MM.1S (cell line): Measurements from ENCODE around the gene DCST1.

Experiments used
- DNase-seq: peaks from one replicate; pipeline ENCODE4 v3.0.0-alpha.2; 2015
- H2AFZ ChIP-seq: fragments of 300-600 bp; sonication (generic); 2 replicates; pipeline ENCODE4 v1.6.0; 2016; ENCODE audit warnings: antibody characterized with exemption, low read length
- H3F3A ChIP-seq: fragments of 300-600 bp; sonication (generic); 2 replicates; pipeline ENCODE4 v1.6.1; 2016; ENCODE audit warnings: mild to moderate bottlenecking, antibody characterized with exemption, low read length, moderate library complexity, mixed read lengths; ENCODE audit not compliant: insufficient read depth
- H3K27ac ChIP-seq: fragments of 300-600 bp; sonication (generic); 2 replicates; pipeline ENCODE4 v1.5.1; 2016; ENCODE audit warnings: mild to moderate bottlenecking, low read length
- H3K27me3 ChIP-seq: fragments of 300-600 bp; sonication (generic); replicated peaks from 2 replicates; pipeline ENCODE4 v1.6.0; 2016; ENCODE audit warnings: low read length; ENCODE audit not compliant: insufficient read depth
- H3K36me3 ChIP-seq: fragments of 300-600 bp; sonication (generic); replicated peaks from 2 replicates; pipeline ENCODE4 v1.6.1; 2016; ENCODE audit warnings: mild to moderate bottlenecking, low read length, mixed read lengths; ENCODE audit not compliant: insufficient read depth
- H3K4me1 ChIP-seq: fragments of 300-600 bp; sonication (generic); 2 replicates; pipeline ENCODE4 v1.6.1; 2016; ENCODE audit warnings: low read length, mixed read lengths
- H3K4me2 ChIP-seq: fragments of 300-600 bp; sonication (generic); 2 replicates; pipeline ENCODE4 v1.6.0; 2016; ENCODE audit warnings: low read depth, low read length
- H3K4me3 ChIP-seq: fragments of 300-600 bp; sonication (generic); 2 replicates; pipeline ENCODE4 v1.5.1; 2016; ENCODE audit warnings: low read length, mixed read lengths
- H3K79me2 ChIP-seq: fragments of 300-600 bp; sonication (generic); 2 replicates; pipeline ENCODE4 v1.6.1; 2016; ENCODE audit warnings: mixed run types, low read length, mixed read lengths
- H3K9ac ChIP-seq: fragments of 300-600 bp; sonication (generic); 2 replicates; pipeline ENCODE4 v1.6.1; 2016; ENCODE audit warnings: low read length, mixed read lengths
- H3K9me2 ChIP-seq: fragments of 300-600 bp; sonication (generic); replicated peaks from 2 replicates; pipeline ENCODE4 v1.6.1; 2016; ENCODE audit warnings: mild to moderate bottlenecking, low read length, mixed read lengths; ENCODE audit not compliant: insufficient read depth
- H3K9me3 ChIP-seq: fragments of 300-600 bp; sonication (generic); replicated peaks from 2 replicates; pipeline ENCODE4 v1.6.1; 2016; ENCODE audit warnings: mild to moderate bottlenecking, low read length, mixed read lengths; ENCODE audit not compliant: insufficient read depth
- H4K20me1 ChIP-seq: fragments of 300-600 bp; sonication (generic); 2 replicates; pipeline ENCODE4 v1.6.1; 2016; ENCODE audit warnings: mild to moderate bottlenecking, low read length, moderate library complexity, mixed read lengths; ENCODE audit not compliant: insufficient read depth
- CTCF ChIP-seq: fragments of 300-600 bp; sonication (generic); IDR thresholded peaks from 2 replicates; pipeline ENCODE4 v1.5.1; 2016; ENCODE audit warnings: antibody characterized with exemption, low read length, mixed read lengths
- EZH2 ChIP-seq: fragments of 300-600 bp; sonication (generic); optimal IDR thresholded peaks from 2 replicates; pipeline ENCODE3; 2017; ENCODE audit warnings: low read depth, mild to moderate bottlenecking, antibody characterized with exemption, low read length, mixed read lengths
- EZH2phosphoT487 ChIP-seq: fragments of 300-600 bp; sonication (generic); IDR thresholded peaks from 2 replicates; pipeline ENCODE4 v1.6.1; 2018; ENCODE audit warnings: antibody characterized with exemption, low read length

DCST1 gene

GRCh38 chr1:155093911-155094621 lies 60.4 kb downstream of the DCST1 start:
- peak; percentile 52 for TF ChIP-seq CTCF
- TF ChIP-seq EZH2phosphoT487, result no peak
- TF ChIP-seq EZH2, result no peak
- H3K9me3 ChIP-seq, result no peaks in the 10 kb centered on the region
- no peaks in the 10 kb centered on the region for H3F3A ChIP-seq
- H3K27ac ChIP-seq, result no peak overlapping the region
- H3K4me3 ChIP-seq, result no peak overlapping the region
- H3K4me2 ChIP-seq, result no peak overlapping the region
- no peaks in the 10 kb centered on the region for H3K79me2 ChIP-seq
- peaks cover 26% of the 10 kb centered on the region for H3K27me3 ChIP-seq
- no peaks in the 10 kb centered on the region for H3K9me2 ChIP-seq
- no peak overlapping the region for H3K9ac ChIP-seq
- peaks cover 19% of the 10 kb centered on the region for H3K4me1 ChIP-seq
- no peaks in the 10 kb centered on the region for H4K20me1 ChIP-seq
- peak overlapping the region; percentile 16; the same call in 1 of the 2 replicates for H2AFZ ChIP-seq
- DNase-seq, result peak; percentile 49
- no peaks in the 10 kb centered on the region for H3K36me3 ChIP-seq

DNA sequence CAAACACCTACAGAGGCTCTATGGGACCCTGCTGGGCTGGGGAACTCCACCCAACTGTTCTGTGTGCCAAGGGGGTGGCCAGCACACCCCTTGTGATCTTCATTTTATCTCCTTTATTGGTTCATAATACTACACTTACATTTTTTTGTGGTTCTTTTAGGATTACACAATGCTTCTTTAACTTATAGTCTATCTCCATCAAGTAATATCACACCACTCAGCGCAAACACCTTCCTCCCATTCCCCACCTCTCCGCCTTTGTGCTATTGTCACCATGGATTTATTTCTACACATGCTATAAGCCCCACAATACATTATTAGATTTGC lies 61.0 kb downstream of the DCST1 start:
- Histone ChIP-seq H3K9me2 (no peaks in the 10 kb centered on the region), H3K79me2 (no peaks in the 10 kb centered on the region), H4K20me1 (no peaks in the 10 kb centered on the region), H3F3A (no peaks in the 10 kb centered on the region), H3K27me3 (peaks cover 26% of the 10 kb centered on the region), H3K9me3 (no peaks in the 10 kb centered on the region), H2AFZ (no peak overlapping the region), H3K4me1 (peaks cover 19% of the 10 kb centered on the region), H3K4me2 (no peak overlapping the region), H3K27ac (no peak overlapping the region), H3K36me3 (no peaks in the 10 kb centered on the region), H3K9ac (no peak overlapping the region), H3K4me3 (no peak overlapping the region)
- no peak for DNase-seq
- TF ChIP-seq CTCF, result no peak
- no peak for TF ChIP-seq EZH2

- no peak for DNase-seq
- Histone ChIP-seq H3K27me3 (peaks cover 31% of the 10 kb centered on the region), H3K9ac (no peak overlapping the region), H3K4me3 (no peak overlapping the region), H3K79me2 (no peaks in the 10 kb centered on the region), H3K27ac (no peak overlapping the region), H3K36me3 (no peaks in the 10 kb centered on the region), H3K4me2 (no peak overlapping the region), H4K20me1 (no peaks in the 10 kb centered on the region), H3F3A (no peaks in the 10 kb centered on the region), H3K9me3 (no peaks in the 10 kb centered on the region), H3K4me1 (peaks cover 4% of the 10 kb centered on the region), H2AFZ (no peak overlapping the region), H3K9me2 (no peaks in the 10 kb centered on the region)
- TF ChIP-seq EZH2phosphoT487 (no peak), CTCF (no peak), EZH2 (no peak)
Observed at GRCh38 chr1:155099331-155099730, 65.7 kb downstream of the DCST1 start.
